ENCODE data around the gene LRP8. TPM values are rescaled to one million over a fixed set of nuclear protein-coding genes. Genes with fewer than 3 reads are reported as not detected.
A peak's percentile ranks its signal among the peaks of the same experiment; 100 is the strongest.

The LRP8 gene
- total and polyA plus RNA-seq, 2 of the 4 experiments (the other 2 are of a cell fraction), result 12.0 to 12.1 TPM

DNA sequence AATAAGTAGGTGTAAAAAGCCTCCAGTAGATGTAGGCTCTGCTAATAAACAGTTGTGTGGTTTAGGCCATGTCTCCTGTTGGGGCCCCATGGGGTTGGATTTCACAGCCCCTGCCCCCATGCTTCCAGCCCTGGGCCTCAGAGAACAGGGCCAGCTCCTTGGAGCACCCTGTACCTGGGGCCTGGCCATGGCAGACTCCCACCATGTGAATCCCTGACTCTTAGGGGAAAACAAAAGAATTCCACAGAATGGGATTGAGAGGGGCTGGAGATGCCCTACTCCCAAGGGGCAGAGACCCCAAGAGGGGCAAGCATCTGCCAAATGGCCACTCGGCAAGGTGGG is 11.5 kb downstream of the LRP8 start:
- ChIA-PET CTCF (interaction anchor here (0.6 kb wide), 1 partner anchor 870 kb away, joined by 3 read pairs; no protein-coding TSS in a partner anchor), POLR2A (ENCODE audit: unreplicated experiment) (no interaction called here)
- dilution Hi-C loops (cut with HindIII; ENCODE audit: low sequenced_read_pairs, unreplicated experiment), result no loop called here
- intact Hi-C loops (cut with micrococcal nuclease), result no loop called here
- no CpG with 5 or more reads among the region's 1 CpG for WGBS, 2 experiments (ENCODE audit: extremely low coverage in 2 of 2, insufficient read length in 1 of 2)
- Histone ChIP-seq H2BK15ac (ENCODE audit: low read depth, low read length) (no peak overlapping the region), H3K36me3 (ENCODE audit: control insufficient read depth, insufficient read depth, low read length) (no peaks in the 10 kb centered on the region), H2AK5ac (ENCODE audit: low read depth, low read length) (no peak overlapping the region), H4K91ac (ENCODE audit: insufficient read depth, low read depth, low read length) (no peak overlapping the region), H2BK120ac (ENCODE audit: low read depth, low read length) (no peak overlapping the region), H3K79me1 (ENCODE audit: low read depth in 1 of 2, low read length in 2 of 2) (0 out of 4 replicates have a peak, but pooled peaks cover 3% of the 10 kb centered on the region in 2 experiments), H3K18ac (ENCODE audit: low read depth, low read length) (no peak overlapping the region), H3K23ac (ENCODE audit: low read depth, low read length) (no peak overlapping the region), H2AFZ (replicated peaks; ENCODE audit: low read length, poor library complexity) (peak overlapping the region; percentile 36), H3K9me1 (ENCODE audit: insufficient read depth, low read length) (0 out of 2 replicates have a peak, but pooled peaks cover 5% of the 10 kb centered on the region), H2BK20ac (ENCODE audit: low read depth, low read length) (no peak overlapping the region), H3K27ac (ENCODE audit: insufficient read depth, low read length) (no peak overlapping the region), H2BK5ac (ENCODE audit: low read depth, low read length, poor library complexity, severe bottlenecking) (no peak overlapping the region), H3K9me3 (ENCODE audit: control insufficient read depth, insufficient read depth, low read length) (no peaks in the 10 kb centered on the region), H3K14ac (replicated peaks; ENCODE audit: low read depth, low read length) (no peak overlapping the region), H4K20me1 (ENCODE audit: insufficient read depth, low read length) (no peaks in the 10 kb centered on the region; the same call in 1 of the 2 replicates), H3K56ac (ENCODE audit: extremely low read depth, insufficient read depth, low read length) (no peak overlapping the region), H4K5ac (ENCODE audit: low read depth, low read length) (peak overlapping the region; percentile 16; the same call in 1 of the 2 replicates), H3K4me2 (ENCODE audit: low read depth, low read length) (no peak overlapping the region), H3K27me3 (ENCODE audit: control insufficient read depth, insufficient read depth, low read length) (no peaks in the 10 kb centered on the region), H3K4ac (ENCODE audit: low read depth, low read length) (no peak overlapping the region), H3K4me3 (ENCODE audit: insufficient read depth, low read depth, low read length) (no peak overlapping the region), H3K9ac (ENCODE audit: low read depth, low read length) (no peak overlapping the region), H2AK9ac (replicated peaks; ENCODE audit: low read depth, low read length, poor library complexity) (peak overlapping the region; percentile 15), H4K8ac (ENCODE audit: low read depth in 2 of 2, low read length in 2 of 2) (no peak overlapping the region), H3K4me1 (ENCODE audit: control insufficient read depth, insufficient read depth, low read length) (peaks cover 4% of the 10 kb centered on the region; the same call in 1 of the 2 replicates)
- DNase-seq, result no peak
- no TSS peak for BruUV-seq (replicated peaks)
- in situ Hi-C loops (cut with MboI; ENCODE audit: low sequenced_read_pairs), result no loop called here
- TF ChIP-seq, protein P1, sequence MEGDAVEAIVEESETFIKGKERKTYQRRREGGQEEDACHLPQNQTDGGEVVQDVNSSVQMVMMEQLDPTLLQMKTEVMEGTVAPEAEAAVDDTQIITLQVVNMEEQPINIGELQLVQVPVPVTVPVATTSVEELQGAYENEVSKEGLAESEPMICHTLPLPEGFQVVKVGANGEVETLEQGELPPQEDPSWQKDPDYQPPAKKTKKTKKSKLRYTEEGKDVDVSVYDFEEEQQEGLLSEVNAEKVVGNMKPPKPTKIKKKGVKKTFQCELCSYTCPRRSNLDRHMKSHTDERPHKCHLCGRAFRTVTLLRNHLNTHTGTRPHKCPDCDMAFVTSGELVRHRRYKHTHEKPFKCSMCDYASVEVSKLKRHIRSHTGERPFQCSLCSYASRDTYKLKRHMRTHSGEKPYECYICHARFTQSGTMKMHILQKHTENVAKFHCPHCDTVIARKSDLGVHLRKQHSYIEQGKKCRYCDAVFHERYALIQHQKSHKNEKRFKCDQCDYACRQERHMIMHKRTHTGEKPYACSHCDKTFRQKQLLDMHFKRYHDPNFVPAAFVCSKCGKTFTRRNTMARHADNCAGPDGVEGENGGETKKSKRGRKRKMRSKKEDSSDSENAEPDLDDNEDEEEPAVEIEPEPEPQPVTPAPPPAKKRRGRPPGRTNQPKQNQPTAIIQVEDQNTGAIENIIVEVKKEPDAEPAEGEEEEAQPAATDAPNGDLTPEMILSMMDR (conservative IDR thresholded peaks at IDR 0.05; ENCODE audit: low read depth, low read length), result no peak
- TF ChIP-seq NFE2L2 (IDR thresholded peaks at IDR 0.05; ENCODE audit: low read depth, low read length) (no peak), MAFK (IDR thresholded peaks at IDR 0.05; ENCODE audit: low read depth, low read length) (no peak), RAD21 (IDR thresholded peaks at IDR 0.05; ENCODE audit: low read length) (no peak), FOS (IDR thresholded peaks at IDR 0.05; ENCODE audit: low read depth, low read length) (no peak), MAZ (IDR thresholded peaks at IDR 0.05; ENCODE audit: borderline replicate concordance, low read depth, low read length) (no peak), BHLHE40 (IDR thresholded peaks at IDR 0.05; ENCODE audit: low read depth, low read length) (no peak), CEBPB (IDR thresholded peaks at IDR 0.05; ENCODE audit: low read depth, low read length) (no peak), CHD1 (IDR thresholded peaks at IDR 0.05; ENCODE audit: low read depth, low read length) (no peak), RCOR1 (IDR thresholded peaks at IDR 0.05; ENCODE audit: insufficient replicate concordance, low read length) (no peak), SMC3 (IDR thresholded peaks at IDR 0.05; ENCODE audit: low read depth, low read length) (no peak), RFX5 (IDR thresholded peaks at IDR 0.05; ENCODE audit: low read depth, low read length) (no peak)
- TF ChIP-seq, protein P2, sequence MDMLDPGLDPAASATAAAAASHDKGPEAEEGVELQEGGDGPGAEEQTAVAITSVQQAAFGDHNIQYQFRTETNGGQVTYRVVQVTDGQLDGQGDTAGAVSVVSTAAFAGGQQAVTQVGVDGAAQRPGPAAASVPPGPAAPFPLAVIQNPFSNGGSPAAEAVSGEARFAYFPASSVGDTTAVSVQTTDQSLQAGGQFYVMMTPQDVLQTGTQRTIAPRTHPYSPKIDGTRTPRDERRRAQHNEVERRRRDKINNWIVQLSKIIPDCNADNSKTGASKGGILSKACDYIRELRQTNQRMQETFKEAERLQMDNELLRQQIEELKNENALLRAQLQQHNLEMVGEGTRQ (IDR thresholded peaks at IDR 0.05; ENCODE audit: low read depth, low read length), result no peak
- ATAC-seq (ENCODE audit: low read depth), result peak; percentile 24; the same call in 1 of the 2 replicates

Data from IMR-90 (cell line).